ENCODE measurements around the gene PCDHGA2. TPM values are rescaled to one million over a fixed set of nuclear protein-coding genes. Genes with fewer than 3 reads are reported as not detected.

The PCDHGA2 gene
- total RNA-seq, result 2.3 and 4.9 TPM in 2 replicates

DNA sequence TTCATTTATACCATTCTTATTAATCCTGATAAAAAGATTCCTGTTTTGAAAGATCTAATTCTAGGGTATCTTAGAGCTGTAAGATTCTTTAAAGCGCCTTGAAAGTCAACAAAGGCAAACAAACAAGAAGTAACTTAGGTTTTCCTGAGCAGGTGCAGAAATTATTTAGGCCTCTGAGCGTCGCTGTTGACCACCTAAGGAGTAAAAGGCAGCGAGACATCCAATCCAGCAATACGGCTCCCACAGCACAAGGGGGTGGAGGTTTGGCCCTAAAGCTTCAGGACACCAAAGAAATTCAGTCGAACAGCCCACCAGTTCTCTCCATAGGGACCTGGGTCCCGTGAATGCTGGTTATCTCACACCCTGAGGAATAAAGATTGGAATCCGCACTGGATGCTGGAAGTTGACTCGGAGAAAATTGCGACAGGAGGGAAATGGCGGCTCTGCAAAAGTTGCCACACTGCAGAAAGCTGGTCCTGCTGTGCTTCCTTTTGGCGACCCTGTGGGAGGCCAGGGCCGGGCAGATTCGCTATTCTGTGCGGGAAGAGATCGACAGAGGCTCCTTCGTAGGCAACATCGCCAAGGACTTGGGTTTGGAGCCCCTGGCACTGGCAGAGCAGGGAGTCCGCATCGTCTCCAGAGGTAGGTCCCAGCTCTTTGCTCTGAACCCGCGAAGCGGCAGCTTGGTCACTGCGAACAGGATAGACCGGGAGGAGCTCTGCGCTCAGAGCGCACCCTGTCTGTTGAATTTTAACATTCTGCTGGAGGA is at the start of gene PCDHGA2:
Gene PCDHGA2, plus strand, starts transcription at position 223 of the 769 bp plus-strand sequence.

DNA sequence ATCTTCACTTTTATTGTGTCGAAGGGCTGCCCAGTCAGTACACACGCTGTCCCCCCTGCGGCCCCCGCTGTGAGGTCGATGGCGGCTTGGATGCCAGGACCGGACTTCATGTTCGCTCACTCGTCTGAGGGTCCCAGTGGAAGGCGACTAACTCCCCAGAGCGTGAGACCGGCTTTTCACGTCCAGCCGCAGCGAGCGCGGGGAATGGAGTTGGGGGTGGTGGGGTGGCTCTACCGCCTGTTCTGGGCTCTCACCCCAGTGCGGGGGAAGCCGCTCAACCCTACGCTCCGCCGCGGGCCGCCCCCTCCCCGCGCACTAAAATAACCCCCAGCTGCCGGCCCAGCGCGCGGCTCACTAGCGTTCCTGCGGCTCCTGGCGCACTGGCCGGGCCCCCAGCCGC is 34.8 kb upstream of the PCDHGA2 start, which contains the start of gene SLC25A2:
Gene SLC25A2, minus strand, starts transcription at position 294 of the 400 bp plus-strand sequence. Its CDS starts 184 bp downstream, at position 110.

DNA sequence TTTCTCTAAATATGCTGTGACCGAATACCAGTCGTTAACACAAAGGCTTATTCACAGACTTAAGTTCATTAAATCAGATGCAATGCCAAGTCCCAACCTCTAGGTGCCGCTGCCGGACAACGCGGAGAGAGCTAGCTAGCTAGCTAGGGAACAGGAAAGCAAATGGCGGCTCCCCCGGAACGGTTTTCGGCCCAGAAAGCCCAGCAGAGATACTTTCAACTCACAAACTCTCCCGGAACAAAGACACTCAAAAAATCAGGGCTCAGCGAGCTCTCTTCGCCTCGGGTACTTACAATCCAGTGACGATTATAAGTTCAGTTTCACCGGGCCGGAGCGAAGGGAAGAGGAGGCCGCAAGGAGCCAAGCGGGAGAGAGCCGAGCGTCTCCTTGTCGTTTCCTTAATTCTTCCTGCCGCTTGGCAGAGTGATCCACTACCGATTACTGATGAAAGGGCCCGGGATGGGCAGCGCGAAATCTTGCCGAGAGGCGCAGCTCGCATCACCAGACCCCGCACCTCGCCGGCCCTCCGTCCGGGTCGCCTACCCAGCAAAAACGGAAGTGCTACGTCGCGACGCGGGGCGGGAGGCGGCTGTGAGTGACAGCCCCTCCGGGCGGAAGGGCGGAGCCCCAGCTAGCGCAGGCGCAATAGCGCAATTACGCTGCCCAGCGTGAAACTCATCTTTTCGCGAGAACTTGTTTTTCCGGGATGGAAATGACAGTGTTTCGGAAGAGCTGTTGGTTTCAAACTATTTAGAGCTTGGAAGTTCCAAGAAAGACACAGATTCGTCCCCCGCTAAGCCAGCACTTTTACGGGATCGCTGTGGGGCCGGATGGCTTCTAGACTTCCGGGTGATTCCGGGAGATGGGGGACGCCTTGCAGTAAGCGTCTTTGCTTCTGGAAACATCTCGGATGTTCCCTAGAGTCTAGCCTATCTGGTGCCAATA is 18.1 kb upstream of the PCDHGA2 start, which contains the start of gene TAF7:
Gene TAF7, minus strand, starts transcription at position 560 of the 945 bp plus-strand sequence. CDS start 740 bp downstream, outside the sequence.

DNA sequence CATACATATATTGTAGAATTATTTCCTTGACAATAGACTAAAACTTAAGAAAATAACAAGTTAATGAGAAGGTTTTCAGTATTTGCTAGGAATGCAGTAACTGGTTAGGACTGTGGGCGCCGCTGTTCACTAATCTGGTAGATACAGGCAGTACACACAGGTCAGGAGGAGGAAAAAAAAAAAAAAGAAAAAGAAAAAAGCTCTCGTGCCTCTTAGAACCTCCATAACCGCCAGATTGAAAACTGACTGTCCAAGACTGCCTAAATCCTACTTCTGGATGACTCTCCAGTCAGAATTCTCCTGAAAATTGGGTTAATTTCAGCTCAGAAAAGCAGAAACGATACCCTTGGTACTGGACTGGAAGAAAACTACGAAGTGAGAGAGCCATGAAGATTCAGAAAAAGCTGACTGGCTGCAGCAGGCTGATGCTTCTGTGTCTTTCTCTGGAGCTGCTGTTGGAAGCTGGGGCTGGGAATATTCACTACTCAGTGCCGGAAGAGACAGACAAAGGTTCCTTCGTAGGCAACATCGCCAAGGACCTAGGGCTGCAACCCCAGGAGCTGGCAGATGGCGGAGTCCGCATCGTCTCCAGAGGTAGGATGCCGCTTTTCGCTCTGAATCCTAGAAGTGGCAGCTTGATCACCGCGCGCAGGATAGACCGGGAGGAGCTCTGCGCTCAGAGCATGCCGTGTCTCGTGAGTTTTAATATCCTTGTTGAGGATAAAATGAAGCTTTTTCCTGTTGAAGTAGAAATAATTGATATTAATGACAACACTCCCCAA is 8.1 kb upstream of the PCDHGA2 start, which contains the start of gene PCDHGA1:
Gene PCDHGA1, plus strand, starts transcription at position 216 of the 782 bp plus-strand sequence.

DNA sequence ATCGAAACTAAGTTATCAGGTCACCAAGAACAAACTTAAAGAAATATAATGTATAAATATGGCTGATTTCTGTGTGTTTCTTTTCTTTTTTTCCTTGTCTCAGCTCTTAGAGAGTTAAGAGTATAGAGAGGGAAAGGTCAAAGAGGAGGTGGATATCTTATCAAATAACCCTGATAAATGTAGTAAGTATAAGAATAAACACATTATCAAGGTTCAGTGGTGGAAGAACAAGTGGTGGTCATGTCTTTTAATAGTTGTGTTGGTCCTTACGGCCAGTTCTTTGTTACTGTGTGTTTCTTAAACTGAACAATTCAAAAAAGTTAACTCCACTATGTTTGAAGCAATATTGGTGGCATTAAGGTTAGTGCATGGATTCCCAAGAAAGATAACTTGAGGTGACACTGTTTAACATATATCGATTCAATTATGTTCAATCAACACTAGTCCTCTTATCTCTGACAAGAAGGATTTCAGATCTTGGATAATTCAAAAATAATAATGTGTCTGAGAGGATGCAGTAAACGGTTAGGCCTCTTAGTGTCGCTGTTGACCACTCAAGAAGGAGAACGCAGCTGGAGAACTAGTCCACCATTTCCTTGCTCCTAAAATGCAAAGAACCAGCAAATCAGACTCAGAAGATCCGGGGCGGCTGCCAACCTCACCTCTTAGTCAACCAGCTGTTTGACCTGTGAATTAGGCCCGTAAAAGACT is 4.8 kb downstream of the PCDHGA2 start, which contains the start of gene PCDHGA3:
Gene PCDHGA3, plus strand, starts transcription at position 588 of the 711 bp plus-strand sequence. CDS start 205 bp downstream, outside the sequence.

DNA sequence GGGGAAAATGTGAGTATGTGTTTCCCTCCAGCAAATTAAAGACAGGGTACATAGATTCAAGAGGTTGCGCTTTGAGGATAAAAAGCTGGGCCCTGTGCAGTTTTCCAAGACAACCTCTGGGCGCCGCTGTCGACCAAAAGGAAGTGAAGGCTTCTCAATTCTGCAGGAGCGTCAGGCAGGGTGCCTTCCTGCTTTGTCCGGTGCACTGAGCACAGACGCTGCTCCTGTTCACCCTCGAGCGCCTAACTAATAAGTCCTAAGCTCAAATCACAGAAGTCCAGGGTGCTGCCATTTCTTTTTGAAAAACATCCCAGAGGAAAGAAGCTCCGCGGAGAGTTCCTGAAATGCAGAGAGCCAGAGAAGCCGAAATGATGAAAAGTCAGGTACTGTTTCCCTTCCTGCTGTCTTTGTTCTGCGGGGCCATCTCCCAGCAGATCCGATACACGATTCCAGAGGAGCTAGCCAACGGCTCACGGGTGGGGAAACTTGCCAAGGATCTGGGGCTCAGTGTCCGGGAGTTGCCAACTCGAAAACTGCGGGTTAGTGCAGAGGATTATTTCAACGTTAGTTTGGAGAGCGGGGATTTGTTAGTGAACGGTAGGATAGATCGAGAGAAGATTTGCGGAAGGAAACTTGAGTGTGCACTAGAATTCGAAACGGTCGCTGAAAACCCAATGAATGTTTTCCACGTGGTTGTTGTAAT is 11.5 kb downstream of the PCDHGA2 start, which contains the start of gene PCDHGB1:
Gene PCDHGB1, plus strand, starts transcription at position 183 of the 703 bp plus-strand sequence. Its CDS starts 162 bp downstream, at position 345.

DNA sequence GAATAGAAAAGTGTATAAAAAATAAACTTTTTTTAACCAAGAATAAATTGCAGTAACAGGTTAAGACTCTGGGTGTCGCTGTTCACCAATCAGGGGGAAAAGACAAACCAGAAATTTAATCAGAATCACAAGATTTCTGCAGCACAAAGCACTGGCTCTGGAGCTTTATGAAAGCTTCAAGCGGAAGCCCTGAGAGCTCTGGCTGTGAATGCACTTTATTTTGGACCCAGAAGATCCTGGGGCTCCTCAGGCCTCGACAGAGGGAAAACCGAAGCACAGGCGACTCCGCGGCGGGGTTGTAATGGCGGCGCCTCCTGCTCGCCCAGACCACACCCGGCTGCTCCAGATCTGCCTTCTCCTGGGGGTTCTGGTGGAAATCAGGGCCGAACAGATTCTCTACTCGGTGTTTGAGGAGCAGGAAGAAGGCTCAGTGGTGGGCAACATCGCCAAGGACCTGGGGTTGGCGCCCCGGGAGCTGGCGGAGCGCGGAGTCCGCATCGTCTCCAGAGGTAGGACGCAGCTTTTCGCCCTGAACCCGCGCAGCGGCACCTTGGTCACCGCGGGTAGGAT is 16.4 kb downstream of the PCDHGA2 start, which contains the start of gene PCDHGA4:
Gene PCDHGA4, plus strand, starts transcription at position 122 of the 570 bp plus-strand sequence. Its CDS starts 87 bp downstream, at position 209.

DNA sequence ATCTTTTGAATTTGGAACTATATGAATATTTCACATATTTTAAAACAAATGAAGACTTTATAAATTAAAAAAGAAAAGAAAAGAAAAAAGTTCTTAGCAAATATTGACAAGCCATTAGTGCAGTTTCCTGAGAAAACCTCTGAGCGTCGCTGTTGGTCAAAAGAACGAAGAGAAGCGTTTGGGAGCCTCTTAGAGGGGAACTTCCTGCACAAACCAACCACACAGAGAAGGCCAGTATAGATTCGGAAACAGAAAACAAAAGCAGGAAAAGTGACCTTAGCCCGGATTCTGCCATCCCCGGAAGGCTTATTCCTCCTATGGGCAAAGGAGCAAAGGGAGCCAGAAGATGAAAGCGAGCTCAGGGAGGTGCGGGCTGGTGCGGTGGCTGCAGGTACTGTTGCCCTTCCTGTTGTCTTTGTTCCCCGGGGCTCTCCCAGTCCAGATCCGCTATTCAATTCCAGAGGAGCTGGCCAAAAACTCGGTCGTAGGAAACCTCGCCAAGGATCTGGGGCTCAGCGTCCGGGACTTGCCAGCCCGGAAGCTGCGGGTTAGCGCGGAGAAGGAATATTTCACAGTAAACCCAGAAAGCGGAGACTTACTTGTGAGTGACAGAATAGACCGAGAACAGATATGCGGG is 21.3 kb downstream of the PCDHGA2 start, which contains the start of gene PCDHGB2:
Gene PCDHGB2, plus strand, starts transcription at position 205 of the 637 bp plus-strand sequence. Its CDS starts 142 bp downstream, at position 347.

DNA sequence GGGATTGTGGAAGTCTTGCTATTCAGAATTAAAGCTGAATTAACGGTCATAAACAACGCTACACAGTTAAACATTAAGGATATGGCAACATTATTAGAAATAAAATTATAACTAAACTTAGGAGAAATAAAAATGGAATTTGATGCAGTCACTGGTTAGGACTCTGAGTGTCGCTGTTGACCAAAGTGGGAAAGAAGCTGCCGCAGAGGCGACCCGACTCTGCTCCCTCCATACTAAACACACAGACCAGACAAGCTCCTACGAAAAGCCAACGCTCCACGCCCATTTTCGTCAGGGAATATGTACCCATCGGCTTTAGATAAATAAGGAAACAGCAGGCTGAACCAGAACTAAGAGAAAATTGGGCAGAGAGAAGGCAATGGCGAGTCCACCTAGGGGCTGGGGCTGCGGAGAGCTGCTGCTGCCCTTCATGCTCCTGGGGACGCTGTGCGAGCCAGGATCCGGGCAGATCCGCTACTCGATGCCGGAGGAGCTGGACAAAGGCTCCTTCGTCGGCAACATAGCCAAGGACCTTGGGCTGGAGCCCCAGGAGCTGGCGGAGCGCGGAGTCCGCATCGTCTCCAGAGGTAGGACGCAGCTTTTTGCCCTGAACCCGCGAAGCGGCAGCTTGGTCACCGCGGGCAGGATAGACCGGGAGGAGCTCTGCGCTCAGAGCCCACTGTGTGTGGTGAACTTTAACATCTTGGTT is 25.5 kb downstream of the PCDHGA2 start, which contains the start of gene PCDHGA5:
Gene PCDHGA5, plus strand, starts transcription at position 211 of the 709 bp plus-strand sequence. Its CDS starts 169 bp downstream, at position 380.

DNA sequence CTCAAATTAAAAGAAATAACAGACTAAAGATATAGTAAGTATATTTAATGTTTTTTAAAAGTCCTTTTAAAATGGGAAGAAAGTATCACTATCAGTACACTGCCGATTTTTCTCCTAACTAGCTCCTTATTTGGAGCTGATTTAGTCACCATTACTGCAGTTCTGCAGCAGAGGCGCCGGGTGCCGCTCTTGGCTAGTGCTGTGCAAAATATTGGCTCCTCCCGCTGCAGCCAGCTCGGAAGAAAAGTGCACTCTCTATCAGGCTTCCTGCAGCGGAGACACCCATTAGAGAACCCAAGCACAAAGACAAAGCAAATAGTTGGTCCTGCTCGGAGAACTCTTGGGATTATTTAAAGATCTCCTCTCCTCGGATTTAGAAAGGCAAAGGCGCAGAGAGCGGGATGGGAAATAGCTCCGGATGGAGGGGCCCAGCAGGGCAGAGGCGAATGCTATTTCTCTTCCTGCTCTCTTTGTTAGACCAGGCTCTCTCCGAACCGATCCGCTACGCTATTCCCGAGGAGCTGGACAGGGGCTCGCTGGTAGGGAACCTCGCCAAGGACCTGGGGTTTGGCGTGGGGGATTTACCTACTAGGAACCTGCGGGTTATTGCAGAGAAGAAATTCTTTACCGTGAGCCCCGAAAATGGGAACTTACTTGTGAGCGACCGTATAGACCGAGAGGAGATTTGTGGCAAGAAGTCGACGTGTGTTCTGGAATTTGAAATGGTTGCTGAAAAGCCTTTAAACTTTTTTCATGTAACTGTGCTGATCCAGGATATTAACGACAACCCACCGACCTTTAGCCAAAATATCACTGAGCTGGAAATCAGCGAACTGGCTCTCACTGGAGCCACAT is 31.7 kb downstream of the PCDHGA2 start, which contains the start of gene PCDHGB3:
Gene PCDHGB3, plus strand, starts transcription at position 249 of the 855 bp plus-strand sequence. Its CDS starts 153 bp downstream, at position 402.

DNA sequence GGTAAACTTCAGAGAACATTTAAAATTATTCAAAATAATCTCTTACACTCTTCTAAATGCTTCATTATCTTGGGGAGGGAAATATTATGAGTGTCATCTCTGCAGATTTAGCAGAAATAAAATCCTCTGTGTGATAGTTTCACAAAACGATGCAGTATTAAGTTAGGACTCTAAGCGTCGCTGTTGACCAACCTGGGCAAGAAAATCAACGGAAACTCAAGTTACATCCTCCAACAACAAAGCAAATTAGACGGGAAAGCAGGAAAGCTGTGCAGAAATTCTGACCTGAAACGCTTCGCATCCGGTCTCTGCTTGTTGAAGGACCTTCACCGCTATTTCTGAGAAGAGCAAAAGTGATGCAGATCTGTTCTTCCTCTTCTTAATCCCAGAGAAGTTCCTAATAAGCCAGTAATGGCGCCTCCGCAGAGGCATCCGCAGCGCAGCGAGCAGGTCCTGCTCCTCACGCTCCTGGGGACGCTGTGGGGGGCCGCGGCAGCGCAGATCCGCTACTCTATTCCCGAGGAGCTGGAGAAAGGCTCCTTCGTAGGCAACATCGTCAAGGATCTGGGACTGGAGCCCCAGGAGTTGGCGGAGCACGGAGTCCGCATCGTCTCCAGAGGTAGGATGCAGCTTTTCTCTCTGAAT is 35.2 kb downstream of the PCDHGA2 start, which contains the start of gene PCDHGA6:
Gene PCDHGA6, plus strand, starts transcription at position 219 of the 645 bp plus-strand sequence. Its CDS starts 193 bp downstream, at position 412.

DNA sequence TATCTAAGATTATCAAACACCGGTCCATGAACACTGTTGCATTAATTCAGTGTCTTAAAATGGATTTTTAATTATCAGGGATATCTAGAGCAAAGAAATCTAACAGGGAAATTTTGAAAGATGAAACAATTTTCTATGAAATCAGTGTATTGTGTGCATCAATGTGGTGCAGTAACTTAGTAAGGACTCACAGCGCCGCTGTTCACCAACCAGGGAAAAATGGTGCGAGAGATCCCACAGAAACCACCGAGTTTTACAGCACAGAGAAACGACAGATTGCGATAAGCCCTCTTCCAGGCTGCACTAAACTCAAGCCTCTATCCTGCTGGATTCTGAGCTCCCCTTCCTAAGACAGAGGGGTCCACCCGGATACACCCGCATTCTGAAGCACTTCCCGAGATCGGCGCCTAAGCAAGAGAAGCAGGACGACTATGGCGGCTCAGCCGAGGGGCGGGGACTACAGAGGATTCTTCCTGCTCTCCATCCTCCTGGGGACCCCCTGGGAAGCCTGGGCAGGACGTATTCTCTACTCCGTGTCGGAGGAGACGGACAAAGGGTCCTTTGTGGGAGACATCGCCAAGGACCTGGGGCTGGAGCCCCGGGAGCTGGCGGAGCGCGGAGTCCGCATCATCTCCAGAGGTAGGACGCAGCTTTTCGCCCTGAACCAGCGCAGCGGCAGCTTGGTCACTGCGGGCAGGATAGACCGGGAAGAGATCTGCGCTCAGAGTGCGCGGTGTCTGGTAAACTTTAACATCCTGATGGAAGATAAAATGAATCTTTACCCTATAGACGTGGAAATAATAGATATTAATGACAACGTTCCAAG is 44.1 kb downstream of the PCDHGA2 start, which contains the start of gene PCDHGA7:
Gene PCDHGA7, plus strand, starts transcription at position 274 of the 826 bp plus-strand sequence. Its CDS starts 158 bp downstream, at position 432.

DNA sequence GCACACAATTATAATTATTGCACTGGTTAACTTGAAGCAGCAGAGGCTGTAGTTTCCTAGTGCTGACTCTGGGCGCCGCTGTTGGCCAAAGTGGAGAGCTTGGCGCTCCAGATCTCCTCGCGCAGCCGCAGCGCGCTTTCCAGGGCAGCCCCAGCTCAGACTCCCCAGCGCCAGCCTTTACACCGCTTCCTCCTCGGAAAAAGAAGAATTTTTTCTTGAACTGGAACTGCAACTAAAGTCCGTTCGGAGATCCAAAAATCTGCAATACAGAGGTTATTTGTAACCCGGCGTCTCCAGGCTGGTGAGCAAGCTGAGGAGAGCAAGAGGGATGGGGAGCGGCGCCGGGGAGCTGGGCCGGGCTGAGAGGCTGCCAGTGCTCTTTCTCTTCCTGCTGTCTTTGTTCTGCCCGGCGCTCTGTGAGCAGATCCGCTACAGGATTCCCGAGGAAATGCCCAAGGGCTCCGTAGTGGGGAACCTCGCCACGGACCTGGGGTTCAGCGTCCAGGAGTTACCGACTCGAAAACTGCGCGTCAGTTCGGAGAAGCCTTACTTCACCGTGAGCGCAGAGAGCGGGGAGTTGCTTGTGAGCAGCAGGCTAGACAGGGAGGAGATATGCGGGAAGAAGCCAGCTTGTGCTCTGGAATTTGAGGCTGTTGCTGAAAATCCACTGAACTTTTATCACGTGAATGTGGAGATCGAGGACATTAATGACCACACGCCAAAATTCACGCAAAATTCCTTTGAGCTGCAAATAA is 49.2 kb downstream of the PCDHGA2 start, which contains the start of gene PCDHGB4:
Gene PCDHGB4, plus strand, starts transcription at position 142 of the 755 bp plus-strand sequence. Its CDS starts 187 bp downstream, at position 329.

DNA sequence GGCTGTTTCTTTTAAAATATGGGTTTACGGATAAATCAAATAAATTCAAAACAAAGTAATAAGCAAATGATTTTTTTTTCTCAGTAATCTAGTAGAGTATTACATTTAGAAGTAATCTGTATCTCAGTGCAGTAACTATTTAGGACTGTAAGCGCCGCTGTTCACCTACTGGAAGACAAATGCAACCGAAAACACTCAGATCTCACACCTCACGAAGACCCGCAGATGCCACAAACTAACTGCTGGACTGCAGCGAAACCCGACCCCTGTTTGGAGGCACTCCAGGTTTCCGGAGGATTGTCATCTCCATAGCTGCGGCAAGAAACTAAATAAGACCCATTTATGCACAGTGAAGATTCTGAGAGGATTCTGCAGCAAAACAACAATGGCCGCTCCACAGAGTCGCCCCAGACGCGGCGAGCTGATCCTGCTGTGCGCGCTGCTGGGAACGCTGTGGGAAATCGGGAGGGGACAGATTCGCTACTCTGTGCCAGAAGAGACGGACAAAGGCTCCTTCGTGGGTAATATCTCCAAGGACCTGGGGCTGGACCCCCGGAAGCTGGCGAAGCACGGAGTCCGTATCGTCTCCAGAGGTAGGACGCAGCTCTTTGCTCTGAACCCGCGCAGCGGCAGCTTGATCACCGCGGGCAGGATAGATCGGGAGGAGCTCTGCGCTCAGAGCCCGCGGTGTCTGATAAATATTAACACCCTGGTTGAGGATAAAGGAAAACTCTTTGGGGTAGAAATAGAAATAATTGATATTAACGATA is 54.1 kb downstream of the PCDHGA2 start, which contains the start of gene PCDHGA8:
Gene PCDHGA8, plus strand, starts transcription at position 205 of the 770 bp plus-strand sequence. Its CDS starts 181 bp downstream, at position 386.

All from bronchial smooth muscle cell (primary cell).